IgD-negative memory B cell (primary cell): ENCODE measurements around the gene CAPN9. TPM values are rescaled to one million over a fixed set of nuclear protein-coding genes. Genes with fewer than 3 reads are reported as not detected.
A peak's percentile ranks its signal among the peaks of the same experiment; 100 is the strongest.
"Not testable (repeated sequence)": the region's sequence is repeated elsewhere in the genome, so short reads cannot be mapped to it uniquely, and the experiment has no call there.

ENCODE experiments used
- H3K27ac Mint-ChIP-seq, 3 donors: one replicate each; pipeline ENCODE4 v1.8.0; 2020 to 2022; ENCODE audit warnings: mild to moderate bottlenecking in 3 of 3, mixed read lengths in 3 of 3, moderate library complexity in 1 of 3
- H3K27me3 Mint-ChIP-seq: one replicate; pipeline ENCODE4 v1.8.0; 2021; ENCODE audit warnings: mixed read lengths
- H3K36me3 Mint-ChIP-seq: one replicate; pipeline ENCODE4 v1.8.0; 2020; ENCODE audit warnings: mild to moderate bottlenecking, mixed read lengths
- H3K4me1 Mint-ChIP-seq, 3 donors: one replicate each; pipeline ENCODE4 v1.8.0; 2020 to 2022; ENCODE audit warnings: mixed read lengths in 3 of 3, mild to moderate bottlenecking in 1 of 3
- H3K4me3 Mint-ChIP-seq, 4 donors: one replicate each; pipeline ENCODE4 v1.8.0; 2020 to 2022; ENCODE audit warnings: mild to moderate bottlenecking in 4 of 4, mixed read lengths in 4 of 4, moderate library complexity in 3 of 4
- H3K9me3 Mint-ChIP-seq, 3 donors: one replicate each; pipeline ENCODE4 v1.8.0; 2020 to 2021; ENCODE audit warnings: mixed read lengths in 3 of 3, mild to moderate bottlenecking in 1 of 3
- polyA plus RNA-seq: library from polyadenylated mRNA; unstranded; fragments of 300-500 nt; fragmentation: Illumina TruSeq; gene quantifications from one replicate; pipeline ENCODE4 v1.2.3, GENCODE V29; 2021

CAPN9 gene
- polyA plus RNA-seq, 1 donor from 2014 or later = not detected

- no peak overlapping the region for H3K27ac Mint-ChIP-seq
- no peaks in the 10 kb centered on the region for H3K4me1 Mint-ChIP-seq
- peaks cover 2% of the 10 kb centered on the region for H3K27me3 Mint-ChIP-seq
- peaks cover 2 to 12% (median 9%) of the 10 kb centered on the region in 3 donors for H3K9me3 Mint-ChIP-seq
- H3K4me3 Mint-ChIP-seq = no peak overlapping the region
- peaks cover 7% of the 10 kb centered on the region for H3K36me3 Mint-ChIP-seq
Measured at GRCh38 chr1:230836793-230837192, 89.6 kb downstream of the CAPN9 start.

GRCh38 chr1:230839173-230839572, 92.0 kb downstream of the CAPN9 start:
- peaks cover 0 to 5% (median 0%) of the 10 kb centered on the region in 3 donors for H3K9me3 Mint-ChIP-seq
- H3K4me1 Mint-ChIP-seq = peaks cover 0 to under 1% (median 0%) of the 10 kb centered on the region in 3 donors
- H3K4me3 Mint-ChIP-seq = no peak overlapping the region
- H3K27ac Mint-ChIP-seq = peak overlapping the region in 1 of 3 donors; percentile 27
- H3K27me3 Mint-ChIP-seq = no peaks in the 10 kb centered on the region
- peaks cover 10% of the 10 kb centered on the region for H3K36me3 Mint-ChIP-seq

DNA sequence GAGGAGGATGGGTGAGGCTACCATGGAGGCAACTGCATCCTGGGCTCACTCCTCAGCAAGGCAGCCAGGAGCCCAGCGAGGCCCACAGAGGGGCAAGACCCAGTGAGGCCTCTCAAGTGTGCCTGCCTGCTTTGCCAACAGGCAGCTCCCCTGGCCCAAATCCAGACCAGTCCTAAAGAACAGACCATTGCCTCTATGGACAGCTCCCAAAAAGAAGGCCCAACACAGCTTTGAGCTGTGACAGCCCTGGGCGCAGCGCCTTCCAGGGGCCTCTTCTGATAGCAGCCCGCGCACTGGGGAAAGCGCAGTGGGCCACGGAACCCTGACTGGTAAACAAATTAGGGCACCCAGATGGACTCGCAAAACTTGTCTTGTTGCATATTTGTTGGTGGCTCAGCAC, 95.6 kb downstream of the CAPN9 start:
- Mint-ChIP-seq H3K27ac (no peak overlapping the region), H3K9me3 (peaks cover 0 to 2% (median 0%) of the 10 kb centered on the region in 3 donors), H3K27me3 (no peaks in the 10 kb centered on the region), H3K36me3 (peaks cover 15% of the 10 kb centered on the region), H3K4me3 (no peak overlapping the region), H3K4me1 (peaks cover 0 to 3% (median 0%) of the 10 kb centered on the region in 3 donors)

- peaks cover 0 to 3% (median 0%) of the 10 kb centered on the region in 3 donors for H3K4me1 Mint-ChIP-seq
- no peaks in the 10 kb centered on the region for H3K27me3 Mint-ChIP-seq
- H3K27ac Mint-ChIP-seq = peak overlapping the region in 1 of 3 donors; percentile 7
- peaks cover 0 to 2% (median 0%) of the 10 kb centered on the region in 3 donors for H3K9me3 Mint-ChIP-seq
- H3K4me3 Mint-ChIP-seq = no peak overlapping the region
- H3K36me3 Mint-ChIP-seq = peaks cover 13% of the 10 kb centered on the region
Measured at GRCh38 chr1:230843503-230844309, 96.5 kb downstream of the CAPN9 start.

DNA sequence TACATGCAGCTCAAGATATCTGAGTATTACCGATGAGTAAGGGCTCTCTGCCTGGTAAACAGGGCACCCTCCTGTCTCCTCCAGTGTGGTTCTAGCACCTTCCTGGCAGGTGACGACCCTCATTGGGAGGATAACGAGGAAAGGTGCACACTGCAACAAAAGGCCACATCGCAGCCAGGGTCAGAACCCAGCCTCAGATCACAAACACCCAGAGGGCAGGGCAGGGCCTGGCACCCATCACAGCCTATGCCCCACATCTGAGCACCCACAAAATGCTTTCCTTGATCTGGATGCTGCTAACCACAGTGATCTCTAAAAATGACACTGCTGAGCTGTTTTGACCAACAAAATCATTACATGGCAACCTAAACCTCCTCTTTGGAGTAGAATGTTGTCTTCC, 97.4 kb downstream of the CAPN9 start:
- Mint-ChIP-seq H3K27me3 (no peaks in the 10 kb centered on the region), H3K4me1 (peaks cover 0 to 3% (median 0%) of the 10 kb centered on the region in 3 donors), H3K36me3 (peaks cover 13% of the 10 kb centered on the region), H3K4me3 (no peak overlapping the region), H3K27ac (peak overlapping the region in 1 of 3 donors; percentile 7), H3K9me3 (peaks cover 0 to 2% (median 0%) of the 10 kb centered on the region in 3 donors)

DNA sequence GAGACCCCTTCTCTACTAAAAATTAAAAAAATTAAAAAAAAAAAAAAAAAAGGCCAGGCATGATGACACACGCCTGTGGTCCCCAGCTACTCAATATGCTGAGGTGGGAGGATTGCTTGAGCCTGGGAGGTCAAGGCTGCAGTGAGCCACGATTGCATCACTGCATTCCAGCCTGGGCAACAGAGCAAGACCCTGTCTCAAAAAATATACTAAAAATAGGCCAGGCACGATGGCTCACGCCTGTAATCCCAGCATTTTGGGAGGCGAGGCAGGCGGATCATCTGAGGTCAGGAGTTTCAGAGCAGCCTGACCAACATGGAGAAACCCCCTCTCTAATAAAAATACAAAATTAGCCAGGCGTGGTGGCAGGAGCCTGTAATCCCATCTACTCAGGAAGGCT, 98.0 kb downstream of the CAPN9 start:
- peaks cover 12% of the 10 kb centered on the region for H3K36me3 Mint-ChIP-seq
- not testable (repeated sequence) for H3K27ac Mint-ChIP-seq, H3K4me1 Mint-ChIP-seq, H3K4me3 Mint-ChIP-seq, H3K27me3 Mint-ChIP-seq, H3K9me3 Mint-ChIP-seq

GRCh38 chr1:230848235-230848634, 101.0 kb downstream of the CAPN9 start:
- H3K27me3 Mint-ChIP-seq = no peaks in the 10 kb centered on the region

DNA sequence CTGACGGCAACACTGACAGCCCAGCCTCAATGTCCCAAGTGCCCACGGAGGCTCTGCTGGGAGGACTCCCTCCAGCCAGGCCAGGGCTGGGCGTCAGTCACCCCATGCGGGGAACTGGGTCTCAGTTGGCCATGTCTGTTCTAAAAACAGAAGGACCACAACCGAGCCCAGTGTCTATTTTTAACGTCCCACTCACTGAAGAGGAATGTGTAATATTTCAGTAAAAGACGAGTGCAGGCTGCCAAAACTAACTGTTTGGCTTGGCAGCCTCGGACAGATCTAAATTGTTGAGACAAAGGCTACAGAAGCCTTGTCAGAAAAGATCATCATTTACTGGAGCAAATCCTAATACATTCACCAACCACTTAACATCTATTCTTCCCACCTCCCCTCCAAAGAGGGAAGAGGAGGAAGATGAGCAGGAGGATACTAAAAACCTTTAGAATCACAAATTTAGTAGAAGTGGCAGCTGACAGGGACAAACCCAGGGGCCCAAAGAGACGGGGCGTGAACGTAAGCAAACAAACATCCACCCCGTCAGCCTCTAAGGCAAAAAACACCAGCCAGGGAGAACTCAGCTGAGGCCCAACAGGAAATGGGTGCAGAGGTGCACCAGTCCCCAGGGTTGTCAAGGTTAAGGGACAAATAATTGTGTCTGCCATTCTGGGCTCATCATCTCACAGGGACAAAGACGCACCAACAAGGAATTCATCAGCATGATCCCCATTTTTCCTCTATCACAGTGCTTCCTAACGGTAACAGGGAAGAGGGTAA, 102.5 kb downstream of the CAPN9 start:
- peaks cover 0 to 4% (median 0%) of the 10 kb centered on the region in 3 donors for H3K9me3 Mint-ChIP-seq
- peaks cover 0 to 4% (median 2%) of the 10 kb centered on the region in 3 donors for H3K4me1 Mint-ChIP-seq
- no peaks in the 10 kb centered on the region for H3K27me3 Mint-ChIP-seq
- no peak overlapping the region for H3K4me3 Mint-ChIP-seq
- no peak overlapping the region for H3K27ac Mint-ChIP-seq
- peaks cover 9% of the 10 kb centered on the region for H3K36me3 Mint-ChIP-seq

More at GRCh38 chr1:230848235-230848634, 101.0 kb downstream of the CAPN9 start:
- H3K36me3 Mint-ChIP-seq = peaks cover 16% of the 10 kb centered on the region
- no peak overlapping the region for H3K4me3 Mint-ChIP-seq
- peaks cover 0 to 4% (median 0%) of the 10 kb centered on the region in 3 donors for H3K9me3 Mint-ChIP-seq
- H3K4me1 Mint-ChIP-seq = peaks cover 0 to 7% (median 2%) of the 10 kb centered on the region in 3 donors
- H3K27ac Mint-ChIP-seq = no peak overlapping the region

DNA sequence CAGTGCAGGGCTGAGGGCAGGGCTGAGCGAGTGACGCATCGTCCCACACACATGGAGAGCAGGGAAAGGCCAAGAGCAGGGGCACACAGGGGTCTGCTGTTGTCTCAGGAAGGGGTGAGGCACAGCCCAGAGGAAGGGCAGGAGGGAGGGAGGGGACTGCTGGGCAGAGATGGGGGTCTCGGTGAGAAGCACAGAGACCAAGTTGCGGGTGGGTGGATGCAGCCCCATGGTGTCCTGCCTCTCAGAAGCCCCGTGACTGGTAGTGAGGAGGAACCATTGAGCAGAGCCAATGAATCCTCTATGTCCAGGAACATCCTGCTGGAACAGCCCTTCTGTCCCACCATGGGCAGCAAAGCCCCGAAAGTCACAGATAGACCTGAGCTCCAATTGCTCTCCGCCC, 103.4 kb downstream of the CAPN9 start:
- Mint-ChIP-seq H3K4me1 (peaks cover 0 to 4% (median 2%) of the 10 kb centered on the region in 3 donors), H3K4me3 (no peak overlapping the region), H3K9me3 (peaks cover 0 to 4% (median 0%) of the 10 kb centered on the region in 3 donors), H3K27ac (no peak overlapping the region), H3K36me3 (peaks cover 7% of the 10 kb centered on the region), H3K27me3 (no peaks in the 10 kb centered on the region)

DNA sequence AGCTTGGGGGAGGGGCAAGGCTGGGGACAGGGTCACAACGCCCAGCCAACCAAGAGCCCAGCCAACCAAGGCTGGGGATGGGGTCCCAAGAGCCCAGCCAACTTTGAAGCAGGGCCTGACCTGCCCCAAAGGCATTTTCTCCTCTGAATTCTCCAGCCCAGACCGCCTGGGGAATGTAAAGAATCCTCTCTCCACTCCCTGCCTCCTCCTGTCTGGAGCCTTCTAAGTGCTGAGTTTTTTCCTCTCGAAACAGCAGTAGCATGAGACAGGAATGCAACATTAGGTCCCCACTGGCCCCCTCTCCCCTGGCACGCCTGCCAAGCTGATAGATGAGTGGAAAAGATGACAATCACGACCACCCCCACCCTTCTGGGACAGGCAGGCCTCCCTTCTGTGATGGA, 104.1 kb downstream of the CAPN9 start:
- Mint-ChIP-seq H3K4me1 (peaks cover 0 to 4% (median 2%) of the 10 kb centered on the region in 3 donors), H3K27ac (no peak overlapping the region), H3K27me3 (no peaks in the 10 kb centered on the region), H3K9me3 (peaks cover 0 to 4% (median 0%) of the 10 kb centered on the region in 3 donors), H3K4me3 (no peak overlapping the region), H3K36me3 (peaks cover 7% of the 10 kb centered on the region)

Other genes with a start within 250 kb of the CAPN9 start
- 31.8 TPM for gene COG2, start 104.9 kb upstream of the CAPN9 start, polyA plus RNA-seq
- not detected for gene AGT, start 33.3 kb upstream of the CAPN9 start, polyA plus RNA-seq
- gene C1orf198, start 121.1 kb downstream of the CAPN9 start, polyA plus RNA-seq = 5.5 TPM
- 12.8 TPM for gene TTC13, start 231.5 kb downstream of the CAPN9 start, polyA plus RNA-seq
- 29.2 TPM for gene ARV1, start 231.7 kb downstream of the CAPN9 start, polyA plus RNA-seq